ENCODE data around the gene PIGP.

DNA sequence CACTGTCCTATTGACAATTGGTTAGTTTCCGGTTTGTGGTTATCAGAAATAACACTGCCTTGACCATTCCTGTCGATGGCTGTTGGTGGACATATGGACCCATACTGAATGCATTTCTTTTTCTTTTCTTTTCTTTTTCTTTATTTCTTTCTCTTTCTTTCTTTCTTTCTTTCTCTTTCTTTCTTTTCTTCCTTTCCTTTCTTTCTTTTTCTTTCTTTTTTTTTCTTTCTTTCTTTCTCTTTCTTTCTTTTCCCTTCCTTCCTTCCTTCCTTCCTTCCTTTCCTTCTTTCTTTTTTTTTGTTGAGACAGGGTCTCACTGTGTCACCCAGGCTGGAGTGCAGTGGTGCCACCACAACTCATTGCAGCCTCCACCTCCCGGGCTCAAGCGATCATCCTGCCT lies 42.0 kb downstream of the PIGP start:
- TF ChIP-seq, protein P1, sequence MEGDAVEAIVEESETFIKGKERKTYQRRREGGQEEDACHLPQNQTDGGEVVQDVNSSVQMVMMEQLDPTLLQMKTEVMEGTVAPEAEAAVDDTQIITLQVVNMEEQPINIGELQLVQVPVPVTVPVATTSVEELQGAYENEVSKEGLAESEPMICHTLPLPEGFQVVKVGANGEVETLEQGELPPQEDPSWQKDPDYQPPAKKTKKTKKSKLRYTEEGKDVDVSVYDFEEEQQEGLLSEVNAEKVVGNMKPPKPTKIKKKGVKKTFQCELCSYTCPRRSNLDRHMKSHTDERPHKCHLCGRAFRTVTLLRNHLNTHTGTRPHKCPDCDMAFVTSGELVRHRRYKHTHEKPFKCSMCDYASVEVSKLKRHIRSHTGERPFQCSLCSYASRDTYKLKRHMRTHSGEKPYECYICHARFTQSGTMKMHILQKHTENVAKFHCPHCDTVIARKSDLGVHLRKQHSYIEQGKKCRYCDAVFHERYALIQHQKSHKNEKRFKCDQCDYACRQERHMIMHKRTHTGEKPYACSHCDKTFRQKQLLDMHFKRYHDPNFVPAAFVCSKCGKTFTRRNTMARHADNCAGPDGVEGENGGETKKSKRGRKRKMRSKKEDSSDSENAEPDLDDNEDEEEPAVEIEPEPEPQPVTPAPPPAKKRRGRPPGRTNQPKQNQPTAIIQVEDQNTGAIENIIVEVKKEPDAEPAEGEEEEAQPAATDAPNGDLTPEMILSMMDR (IDR thresholded peaks at IDR 0.05), result no peak
- TF ChIP-seq POLR2A (IDR thresholded peaks at IDR 0.05) (no peak), EP300 (IDR thresholded peaks at IDR 0.05) (no peak)

Measured in ovary (tissue), 3 donors.